Activated T-helper 2 cell treated with anti-CD3 and anti-CD28 coated beads, Interferon-gamma antibody, Interleukin-2, Interleukin-4, amounts not matched to agents 10 μg/mL and 5 μg/mL and 100 μg/mL, durations not matched to agents 14 hours and 24 hours and 36 hours (primary cell): ENCODE results near the gene SORBS1. TPM values are rescaled to one million over a fixed set of nuclear protein-coding genes. Genes with fewer than 3 reads are reported as not detected.
"Not testable (repeated sequence)": the region's sequence is repeated elsewhere in the genome, so short reads cannot be mapped to it uniquely, and the experiment has no call there.

ENCODE experiments used
- DNase-seq: peaks from one replicate; pipeline ENCODE4 v3.0.0; 2021; ENCODE audit warnings: low spot score
- H3K27ac Mint-ChIP-seq: one replicate; pipeline ENCODE4 v1.8.0; 2021; ENCODE audit warnings: mixed read lengths
- H3K27me3 Mint-ChIP-seq: one replicate; pipeline ENCODE4 v1.8.0; 2021; ENCODE audit warnings: low read depth, mixed read lengths
- H3K36me3 Mint-ChIP-seq: one replicate; pipeline ENCODE4 v1.8.0; 2021; ENCODE audit warnings: low read depth, mixed read lengths
- H3K4me1 Mint-ChIP-seq: one replicate; pipeline ENCODE4 v1.8.0; 2021; ENCODE audit warnings: low read depth, mixed read lengths
- H3K4me3 Mint-ChIP-seq: one replicate; pipeline ENCODE4 v1.8.0; 2021; ENCODE audit warnings: low read depth, mild to moderate bottlenecking, moderate library complexity, mixed read lengths
- H3K9me3 Mint-ChIP-seq: one replicate; pipeline ENCODE4 v1.8.0; 2021; ENCODE audit warnings: mixed read lengths
- intact Hi-C: fragments of 100-400 bp; cut with micrococcal nuclease; formaldehyde crosslinking; loops from one replicate; pipeline ENCODE4 v1.15.1; 2023
- total RNA-seq: library from RNA; stranded (reverse); gene quantifications from 2 replicates; pipeline ENCODE4 v1.2.3, GENCODE V29; 2022

SORBS1 gene
- total RNA-seq, 1 donor from 2014 or later = 0.43 TPM

DNA sequence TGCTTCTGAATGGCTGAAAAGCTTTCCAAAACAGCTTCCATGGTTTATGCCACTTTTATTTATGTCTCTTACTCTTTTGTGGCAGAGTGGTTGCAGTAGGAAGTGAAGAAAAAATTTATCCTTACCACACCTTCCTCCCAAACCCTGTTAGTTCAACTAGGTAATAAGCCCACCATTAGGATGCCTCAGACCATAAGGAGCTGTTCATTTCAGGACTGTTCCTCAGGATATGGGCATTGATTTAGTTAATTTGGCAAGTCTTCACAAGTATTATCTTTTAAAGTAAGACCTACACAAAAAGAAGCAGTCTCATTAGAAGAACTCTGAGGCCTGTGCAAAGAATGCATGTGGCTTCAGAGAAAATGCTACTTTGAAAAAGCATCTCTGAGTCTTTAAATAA lies 187.5 kb downstream of the SORBS1 start:
- H3K4me1 Mint-ChIP-seq = peaks cover 2% of the 10 kb centered on the region
- H3K9me3 Mint-ChIP-seq = no peaks in the 10 kb centered on the region
- no peak overlapping the region for H3K4me3 Mint-ChIP-seq
- peaks cover 57% of the 10 kb centered on the region for H3K27me3 Mint-ChIP-seq
- intact Hi-C loops = loop anchor here (1.0 kb wide), 3 partner anchors 57 to 228 kb away; no protein-coding TSS in a partner anchor
- DNase-seq = no peak
- no peak overlapping the region for H3K27ac Mint-ChIP-seq
- H3K36me3 Mint-ChIP-seq = no peaks in the 10 kb centered on the region

DNA sequence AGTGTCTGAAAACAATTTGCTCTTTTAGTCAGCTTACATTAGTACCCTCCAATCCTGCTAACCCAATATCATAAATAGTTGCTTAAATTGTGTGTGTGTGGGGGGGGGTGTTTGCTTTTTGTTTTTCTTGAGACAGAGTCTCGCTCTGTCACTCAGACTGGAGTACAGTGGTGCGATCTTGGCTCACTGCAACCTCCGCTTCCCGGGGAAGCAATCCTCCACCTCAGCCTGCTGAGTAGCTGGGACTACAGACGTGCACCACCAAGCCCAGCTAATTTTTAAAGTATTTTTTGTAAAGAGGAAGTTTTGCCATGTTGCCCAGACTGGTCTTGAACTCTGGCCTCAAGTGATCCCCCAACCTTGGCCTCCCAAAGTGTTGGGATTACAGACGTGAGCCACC lies 196.8 kb downstream of the SORBS1 start:
- Mint-ChIP-seq H3K4me3 (no peak overlapping the region), H3K9me3 (no peaks in the 10 kb centered on the region), H3K36me3 (no peaks in the 10 kb centered on the region), H3K27me3 (peaks cover 26% of the 10 kb centered on the region), H3K4me1 (peaks cover 2% of the 10 kb centered on the region), H3K27ac (no peak overlapping the region)
- intact Hi-C loops = loop anchor here (5.0 kb wide), 1 partner anchor 67 kb away; no protein-coding TSS in a partner anchor
- no peak for DNase-seq

GRCh38 chr10:95363303-95363912 lies 197.8 kb downstream of the SORBS1 start:
- no peak overlapping the region for H3K27ac Mint-ChIP-seq
- peaks cover 2% of the 10 kb centered on the region for H3K4me1 Mint-ChIP-seq
- H3K9me3 Mint-ChIP-seq = no peaks in the 10 kb centered on the region
- intact Hi-C loops = loop anchor here (1.0 to 5.0 kb wide), 4 partner anchors 66 to 230 kb away; no protein-coding TSS in a partner anchor
- H3K36me3 Mint-ChIP-seq = no peaks in the 10 kb centered on the region
- DNase-seq = peak; percentile 32
- H3K27me3 Mint-ChIP-seq = peaks cover 17% of the 10 kb centered on the region
- H3K4me3 Mint-ChIP-seq = no peak overlapping the region

- no peak for DNase-seq
- Mint-ChIP-seq H3K4me1 (peaks cover 2% of the 10 kb centered on the region), H3K27me3 (peaks cover 9% of the 10 kb centered on the region), H3K9me3 (no peaks in the 10 kb centered on the region), H3K27ac (no peak overlapping the region), H3K36me3 (no peaks in the 10 kb centered on the region), H3K4me3 (no peak overlapping the region)
- intact Hi-C loops = loop anchor here (5.0 kb wide), 1 partner anchor 63 kb away; no protein-coding TSS in a partner anchor
Observed at GRCh38 chr10:95360122-95360714, 201.0 kb downstream of the SORBS1 start.

DNA sequence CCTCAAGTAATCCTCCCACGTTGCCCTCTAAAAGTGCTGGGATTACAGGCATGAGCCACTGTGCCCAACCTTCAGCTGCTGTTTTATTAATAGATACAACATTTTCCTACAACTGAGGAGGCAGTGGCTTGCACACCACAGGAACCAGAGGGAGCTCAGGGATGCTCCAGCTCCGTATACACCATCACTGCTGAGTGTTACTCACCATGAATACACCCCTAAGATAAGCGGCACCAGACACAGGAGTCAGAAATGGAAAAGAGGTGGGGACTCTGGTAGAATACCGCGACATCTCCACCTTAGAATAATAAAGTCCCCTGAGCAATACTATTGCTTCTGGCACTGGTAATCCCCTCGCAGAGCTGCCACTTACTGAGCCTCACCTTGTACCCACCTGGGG lies 201.7 kb downstream of the SORBS1 start:
- Mint-ChIP-seq H3K4me3 (no peak overlapping the region), H3K36me3 (no peaks in the 10 kb centered on the region), H3K4me1 (peaks cover 2% of the 10 kb centered on the region), H3K27me3 (peaks cover 7% of the 10 kb centered on the region), H3K27ac (no peak overlapping the region), H3K9me3 (no peaks in the 10 kb centered on the region)
- intact Hi-C loops = no loop called here
- DNase-seq = no peak

- Mint-ChIP-seq H3K4me3 (no peak overlapping the region), H3K27me3 (no peaks in the 10 kb centered on the region), H3K9me3 (no peaks in the 10 kb centered on the region), H3K36me3 (no peaks in the 10 kb centered on the region), H3K27ac (no peak overlapping the region), H3K4me1 (no peaks in the 10 kb centered on the region)
- intact Hi-C loops = no loop called here
- DNase-seq = no peak
Observed at GRCh38 chr10:95356190-95356955, 204.8 kb downstream of the SORBS1 start.

- H3K4me1 Mint-ChIP-seq = no peaks in the 10 kb centered on the region
- intact Hi-C loops = no loop called here
- no peak overlapping the region for H3K27ac Mint-ChIP-seq
- no peaks in the 10 kb centered on the region for H3K27me3 Mint-ChIP-seq
- H3K9me3 Mint-ChIP-seq = no peaks in the 10 kb centered on the region
- no peak overlapping the region for H3K4me3 Mint-ChIP-seq
- H3K36me3 Mint-ChIP-seq = no peaks in the 10 kb centered on the region
- DNase-seq = no peak
Observed at GRCh38 chr10:95355301-95355700, 205.9 kb downstream of the SORBS1 start.

DNA sequence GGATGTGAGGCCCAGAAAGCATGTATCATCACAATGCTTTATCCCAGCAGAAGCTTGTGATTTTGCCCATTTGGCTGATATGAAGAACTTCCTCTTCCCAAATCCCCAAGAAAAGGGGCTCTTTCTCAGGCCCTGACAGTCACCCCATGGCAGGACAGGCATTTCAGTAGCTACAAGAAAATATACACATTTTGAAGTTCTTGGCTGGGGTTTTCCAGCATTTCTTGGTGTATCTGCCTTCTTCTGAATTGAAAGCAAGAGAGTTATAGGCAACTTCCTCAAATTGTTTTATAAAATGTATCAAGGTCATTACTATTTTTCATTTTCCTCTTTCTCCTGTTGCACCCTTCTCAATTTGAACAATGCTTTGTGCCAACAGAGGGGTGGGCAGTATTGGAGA lies 207.1 kb downstream of the SORBS1 start:
- Mint-ChIP-seq H3K36me3 (no peaks in the 10 kb centered on the region), H3K9me3 (no peaks in the 10 kb centered on the region), H3K4me3 (no peak overlapping the region), H3K27me3 (no peaks in the 10 kb centered on the region), H3K4me1 (no peaks in the 10 kb centered on the region), H3K27ac (no peak overlapping the region)
- intact Hi-C loops = no loop called here
- no peak for DNase-seq

GRCh38 chr10:95353123-95353522 lies 208.0 kb downstream of the SORBS1 start:
- Mint-ChIP-seq H3K36me3 (no peaks in the 10 kb centered on the region), H3K9me3 (no peaks in the 10 kb centered on the region), H3K4me3 (no peak overlapping the region), H3K4me1 (no peaks in the 10 kb centered on the region), H3K27ac (no peak overlapping the region), H3K27me3 (peaks cover 2% of the 10 kb centered on the region)
- intact Hi-C loops = no loop called here
- DNase-seq = no peak

DNA sequence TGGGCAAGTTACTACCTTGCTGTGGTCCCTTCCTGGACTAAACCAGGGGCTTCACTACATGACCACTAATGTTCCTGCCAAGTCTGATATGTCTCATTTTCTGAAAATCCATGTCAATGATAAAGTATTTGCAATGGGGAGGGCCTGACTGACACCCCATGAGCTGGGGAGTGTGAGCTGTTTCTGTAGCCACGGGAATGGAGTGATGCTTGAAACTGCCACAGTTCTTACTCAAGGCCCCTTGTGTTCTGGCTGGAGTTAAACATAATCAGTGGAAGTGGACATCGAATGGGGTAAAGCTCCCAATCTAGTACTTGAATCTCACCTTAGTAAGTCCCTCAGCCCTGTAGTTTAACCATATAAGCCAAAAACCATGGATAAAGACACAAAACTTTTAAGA lies 208.5 kb downstream of the SORBS1 start:
- Mint-ChIP-seq H3K36me3 (no peaks in the 10 kb centered on the region), H3K4me1 (no peaks in the 10 kb centered on the region), H3K27ac (no peak overlapping the region), H3K27me3 (peaks cover 2% of the 10 kb centered on the region), H3K9me3 (no peaks in the 10 kb centered on the region), H3K4me3 (no peak overlapping the region)
- DNase-seq = no peak
- intact Hi-C loops = no loop called here

GRCh38 chr10:95350830-95351228 lies 210.3 kb downstream of the SORBS1 start:
- Mint-ChIP-seq H3K27ac (no peak overlapping the region), H3K4me1 (no peaks in the 10 kb centered on the region), H3K9me3 (no peaks in the 10 kb centered on the region), H3K36me3 (no peaks in the 10 kb centered on the region), H3K4me3 (no peak overlapping the region), H3K27me3 (peaks cover 14% of the 10 kb centered on the region)
- intact Hi-C loops = no loop called here
- no peak for DNase-seq

- Mint-ChIP-seq H3K9me3 (no peaks in the 10 kb centered on the region), H3K27ac (no peak overlapping the region), H3K36me3 (no peaks in the 10 kb centered on the region), H3K27me3 (peaks cover 14% of the 10 kb centered on the region), H3K4me3 (no peak overlapping the region), H3K4me1 (no peaks in the 10 kb centered on the region)
- no peak for DNase-seq
- intact Hi-C loops = no loop called here
Observed at GRCh38 chr10:95350219-95350829, 210.8 kb downstream of the SORBS1 start.

DNA sequence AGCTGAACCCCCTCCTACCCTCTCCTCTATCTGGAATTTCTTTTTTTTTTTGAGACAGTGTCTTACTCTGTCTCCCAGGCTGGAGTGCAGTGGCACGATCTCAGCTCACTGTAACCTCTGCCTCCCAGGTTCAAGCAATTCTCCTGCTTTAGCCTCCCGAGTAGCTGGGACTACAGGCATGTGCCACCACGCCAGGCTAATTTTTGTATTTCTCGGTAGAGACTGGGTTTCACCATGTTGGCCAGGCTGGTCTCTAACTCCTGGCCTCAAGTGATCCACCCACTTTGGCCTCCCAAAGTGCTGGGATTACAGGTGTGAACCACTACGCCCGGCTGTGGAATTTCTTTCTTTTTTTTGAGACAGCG lies 213.8 kb downstream of the SORBS1 start:
- H3K4me1 Mint-ChIP-seq, H3K36me3 Mint-ChIP-seq, H3K4me3 Mint-ChIP-seq, intact Hi-C loops, H3K9me3 Mint-ChIP-seq, DNase-seq, H3K27ac Mint-ChIP-seq: not testable (repeated sequence)
- peaks cover 14% of the 10 kb centered on the region for H3K27me3 Mint-ChIP-seq
